Measurements from ENCODE around the gene LTF. TPM values are rescaled to one million over a fixed set of nuclear protein-coding genes. Genes with fewer than 3 reads are reported as not detected.

Gene LTF
- total RNA-seq, 2 donors from 2014 or later = 1.0 to 1.6 TPM

GRCh38 chr3:46488735-46489361 is 24.1 kb upstream of the LTF start:
- TF ChIP-seq, protein P1, sequence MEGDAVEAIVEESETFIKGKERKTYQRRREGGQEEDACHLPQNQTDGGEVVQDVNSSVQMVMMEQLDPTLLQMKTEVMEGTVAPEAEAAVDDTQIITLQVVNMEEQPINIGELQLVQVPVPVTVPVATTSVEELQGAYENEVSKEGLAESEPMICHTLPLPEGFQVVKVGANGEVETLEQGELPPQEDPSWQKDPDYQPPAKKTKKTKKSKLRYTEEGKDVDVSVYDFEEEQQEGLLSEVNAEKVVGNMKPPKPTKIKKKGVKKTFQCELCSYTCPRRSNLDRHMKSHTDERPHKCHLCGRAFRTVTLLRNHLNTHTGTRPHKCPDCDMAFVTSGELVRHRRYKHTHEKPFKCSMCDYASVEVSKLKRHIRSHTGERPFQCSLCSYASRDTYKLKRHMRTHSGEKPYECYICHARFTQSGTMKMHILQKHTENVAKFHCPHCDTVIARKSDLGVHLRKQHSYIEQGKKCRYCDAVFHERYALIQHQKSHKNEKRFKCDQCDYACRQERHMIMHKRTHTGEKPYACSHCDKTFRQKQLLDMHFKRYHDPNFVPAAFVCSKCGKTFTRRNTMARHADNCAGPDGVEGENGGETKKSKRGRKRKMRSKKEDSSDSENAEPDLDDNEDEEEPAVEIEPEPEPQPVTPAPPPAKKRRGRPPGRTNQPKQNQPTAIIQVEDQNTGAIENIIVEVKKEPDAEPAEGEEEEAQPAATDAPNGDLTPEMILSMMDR (IDR thresholded peaks at IDR 0.05) = peak; percentile 97
- Histone ChIP-seq H3K4me1 (no peaks in the 10 kb centered on the region), H3K36me3 (no peaks in the 10 kb centered on the region), H3K9ac (ENCODE audit: low read depth in 2 of 2, low read length in 2 of 2) (peak overlapping the region in 1 of 2 donors; percentile 3), H3K27me3 (no peaks in the 10 kb centered on the region), H3K27ac (no peak overlapping the region), H3K4me3 (no peak overlapping the region), H3K9me3 (no peaks in the 10 kb centered on the region)
- intact Hi-C loops (cut with DNase I) = loop anchor here (2.0 to 5.0 kb wide), 2 partner anchors 68 to 142 kb away; no protein-coding TSS in a partner anchor
- peak; percentile 97 for DNase-seq

- TF ChIP-seq, protein P1 (IDR thresholded peaks at IDR 0.05) = no peak
- no peaks in the 10 kb centered on the region for H3K9me3 ChIP-seq
- H3K36me3 ChIP-seq = no peaks in the 10 kb centered on the region
- intact Hi-C loops (cut with DNase I) = loop anchor here (5.0 kb wide), 1 partner anchor 72 kb away; no protein-coding TSS in a partner anchor
- H3K27me3 ChIP-seq = no peaks in the 10 kb centered on the region
- H3K9ac ChIP-seq (ENCODE audit: low read depth in 2 of 2, low read length in 2 of 2) = no peak overlapping the region
- peak overlapping the region; percentile 2 for H3K27ac ChIP-seq
- no peak for DNase-seq
- no peak overlapping the region for H3K4me3 ChIP-seq
- H3K4me1 ChIP-seq = no peaks in the 10 kb centered on the region
Observed at GRCh38 chr3:46485779-46486175, 21.1 kb upstream of the LTF start.

DNA sequence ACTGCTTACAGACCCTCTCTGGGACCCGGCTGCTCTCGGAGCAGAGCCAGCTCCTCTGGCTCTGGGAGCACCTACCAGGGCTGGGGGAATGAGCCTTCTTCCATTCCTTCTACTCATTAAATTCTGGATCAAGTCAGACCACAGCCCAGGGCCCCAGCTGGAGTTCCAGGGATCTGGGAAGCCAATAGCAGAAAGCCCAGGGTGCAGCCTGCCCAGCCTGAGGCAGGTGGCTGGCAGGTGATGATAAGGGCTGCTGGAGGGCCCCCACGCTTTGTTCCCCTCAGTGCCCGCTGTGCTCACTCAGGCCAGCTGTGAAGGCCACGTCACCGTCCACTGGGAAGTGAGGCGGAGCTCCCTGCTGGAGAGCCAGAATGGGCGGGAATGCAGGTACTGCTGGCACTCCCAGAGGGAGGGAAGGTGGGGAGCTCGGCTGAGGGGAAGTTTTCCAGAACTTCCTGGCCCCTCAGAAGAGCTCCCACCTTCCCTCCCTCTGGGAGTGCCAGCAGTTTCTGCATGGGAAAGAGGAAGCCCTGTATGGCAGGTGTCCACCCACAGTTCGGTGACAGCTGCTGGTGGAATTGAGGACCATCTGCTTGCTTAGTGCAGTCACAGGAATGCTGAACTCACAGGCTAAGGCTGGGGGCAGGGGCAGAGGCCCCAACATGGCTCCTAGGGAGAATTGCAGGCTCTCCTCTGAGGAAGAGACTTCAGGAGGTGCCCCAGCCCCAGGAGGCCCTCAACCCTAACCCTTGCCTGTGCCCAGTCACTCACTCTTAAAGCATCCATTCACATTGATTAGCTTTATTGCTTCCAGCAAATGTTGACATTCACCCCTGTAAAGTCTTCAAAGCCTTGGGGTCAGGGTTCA is 20.4 kb upstream of the LTF start:
- intact Hi-C loops (cut with DNase I) = loop anchor here (5.0 kb wide), 1 partner anchor 72 kb away; no protein-coding TSS in a partner anchor
- Histone ChIP-seq H3K27me3 (no peaks in the 10 kb centered on the region), H3K9me3 (no peaks in the 10 kb centered on the region), H3K36me3 (no peaks in the 10 kb centered on the region), H3K27ac (peak overlapping the region; percentile 44), H3K9ac (ENCODE audit: low read depth in 2 of 2, low read length in 2 of 2) (peak overlapping the region in 1 of 2 donors; percentile 24), H3K4me1 (no peaks in the 10 kb centered on the region), H3K4me3 (no peak overlapping the region)
- DNase-seq = peak; percentile 61
- TF ChIP-seq, protein P1 (IDR thresholded peaks at IDR 0.05) = no peak

- Histone ChIP-seq H3K27me3 (no peaks in the 10 kb centered on the region), H3K27ac (peak overlapping the region; percentile 44), H3K4me3 (no peak overlapping the region), H3K9ac (ENCODE audit: low read depth in 2 of 2, low read length in 2 of 2) (peak overlapping the region in 1 of 2 donors; percentile 24), H3K9me3 (no peaks in the 10 kb centered on the region), H3K36me3 (no peaks in the 10 kb centered on the region), H3K4me1 (no peaks in the 10 kb centered on the region)
- no peak for DNase-seq
- TF ChIP-seq, protein P1 (IDR thresholded peaks at IDR 0.05) = no peak
- intact Hi-C loops (cut with DNase I) = no loop called here
Observed at GRCh38 chr3:46484388-46484787, 19.7 kb upstream of the LTF start.

GRCh38 chr3:46483825-46484224 is 19.1 kb upstream of the LTF start:
- no peak overlapping the region for H3K4me3 ChIP-seq
- no peaks in the 10 kb centered on the region for H3K27me3 ChIP-seq
- no peaks in the 10 kb centered on the region for H3K9me3 ChIP-seq
- DNase-seq = no peak
- no peak overlapping the region for H3K9ac ChIP-seq (ENCODE audit: low read depth in 2 of 2, low read length in 2 of 2)
- intact Hi-C loops (cut with DNase I) = no loop called here
- no peaks in the 10 kb centered on the region for H3K36me3 ChIP-seq
- TF ChIP-seq, protein P1 (IDR thresholded peaks at IDR 0.05) = no peak
- H3K27ac ChIP-seq = no peak overlapping the region
- no peaks in the 10 kb centered on the region for H3K4me1 ChIP-seq

Measured in colonic mucosa (tissue), 4 donors.